Subcutaneous adipose tissue (tissue), 4 donors: ENCODE results near the gene ZMIZ1. TPM values are rescaled to one million over a fixed set of nuclear protein-coding genes. Genes with fewer than 3 reads are reported as not detected.

Source experiments
- total RNA-seq, 4 donors: library from RNA; depleted of rRNA; stranded (reverse); fragments of >200 nt; gene quantifications; one replicate each; pipeline ENCODE4 v1.1.0, GENCODE V29; 2016
- TF ChIP-seq, protein P1 (sequence below): fragments of 450-650 bp; IDR thresholded peaks from one replicate; pipeline ENCODE4 v1.5.1; 2016; ENCODE audit warnings: low read depth, mild to moderate bottlenecking, control low read depth, antibody characterized with exemption, moderate library complexity

ZMIZ1 gene
- total RNA-seq, 4 donors from 2014 or later = 38.1 to 70.6 (median 51.4) TPM

DNA sequence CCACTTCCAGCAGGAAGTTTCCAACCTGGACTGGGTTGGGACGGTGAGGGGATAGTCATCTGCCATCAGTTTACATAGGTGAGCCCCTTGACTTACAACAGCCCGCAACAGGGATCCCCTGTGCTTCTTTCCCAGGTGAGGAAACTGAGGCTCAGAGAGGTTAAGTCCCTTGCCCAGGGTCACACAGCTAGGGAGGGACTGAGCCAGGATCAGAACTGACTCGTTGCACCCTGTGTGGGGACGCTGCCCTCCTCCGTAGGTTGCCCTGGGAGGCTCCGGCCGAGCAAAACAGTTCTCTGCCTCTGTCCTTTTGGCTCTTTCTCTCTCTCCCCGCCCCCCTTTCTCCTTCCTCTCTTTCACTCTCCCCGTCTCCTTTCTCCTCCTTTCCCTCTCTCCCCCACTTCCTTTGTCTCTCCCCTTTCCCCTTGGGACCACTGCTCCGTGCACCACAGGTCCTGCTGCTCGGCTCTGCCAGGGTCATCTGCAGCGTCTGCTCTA, 161.1 kb downstream of the ZMIZ1 start:
- TF ChIP-seq, protein P1, sequence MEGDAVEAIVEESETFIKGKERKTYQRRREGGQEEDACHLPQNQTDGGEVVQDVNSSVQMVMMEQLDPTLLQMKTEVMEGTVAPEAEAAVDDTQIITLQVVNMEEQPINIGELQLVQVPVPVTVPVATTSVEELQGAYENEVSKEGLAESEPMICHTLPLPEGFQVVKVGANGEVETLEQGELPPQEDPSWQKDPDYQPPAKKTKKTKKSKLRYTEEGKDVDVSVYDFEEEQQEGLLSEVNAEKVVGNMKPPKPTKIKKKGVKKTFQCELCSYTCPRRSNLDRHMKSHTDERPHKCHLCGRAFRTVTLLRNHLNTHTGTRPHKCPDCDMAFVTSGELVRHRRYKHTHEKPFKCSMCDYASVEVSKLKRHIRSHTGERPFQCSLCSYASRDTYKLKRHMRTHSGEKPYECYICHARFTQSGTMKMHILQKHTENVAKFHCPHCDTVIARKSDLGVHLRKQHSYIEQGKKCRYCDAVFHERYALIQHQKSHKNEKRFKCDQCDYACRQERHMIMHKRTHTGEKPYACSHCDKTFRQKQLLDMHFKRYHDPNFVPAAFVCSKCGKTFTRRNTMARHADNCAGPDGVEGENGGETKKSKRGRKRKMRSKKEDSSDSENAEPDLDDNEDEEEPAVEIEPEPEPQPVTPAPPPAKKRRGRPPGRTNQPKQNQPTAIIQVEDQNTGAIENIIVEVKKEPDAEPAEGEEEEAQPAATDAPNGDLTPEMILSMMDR = no peak

DNA sequence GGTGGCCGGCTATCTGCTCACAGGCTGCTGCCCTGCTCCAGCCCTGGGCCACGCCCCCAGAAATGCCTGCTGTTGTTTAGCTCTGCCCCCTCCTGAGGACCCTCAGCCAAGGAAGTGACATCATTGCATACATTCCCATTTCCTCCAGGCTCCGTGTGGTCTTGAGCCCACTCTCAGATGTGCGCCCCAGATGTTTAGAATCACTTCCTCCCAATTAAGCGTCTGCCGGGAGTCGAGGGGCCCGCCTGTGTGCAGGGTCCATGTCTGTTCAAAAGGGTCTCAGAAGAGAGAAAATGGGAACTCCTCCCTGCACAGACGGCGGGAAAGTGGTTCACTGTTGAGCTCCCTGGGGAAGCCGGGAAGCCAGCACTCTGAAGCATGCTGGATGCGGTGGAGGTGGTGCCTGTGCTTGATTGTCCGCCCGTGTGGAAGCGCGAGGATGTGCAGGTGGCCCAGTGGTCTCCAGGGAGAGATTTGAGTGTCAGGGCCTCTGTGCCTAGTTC, 161.6 kb downstream of the ZMIZ1 start:
- TF ChIP-seq, protein P1 = no peak

DNA sequence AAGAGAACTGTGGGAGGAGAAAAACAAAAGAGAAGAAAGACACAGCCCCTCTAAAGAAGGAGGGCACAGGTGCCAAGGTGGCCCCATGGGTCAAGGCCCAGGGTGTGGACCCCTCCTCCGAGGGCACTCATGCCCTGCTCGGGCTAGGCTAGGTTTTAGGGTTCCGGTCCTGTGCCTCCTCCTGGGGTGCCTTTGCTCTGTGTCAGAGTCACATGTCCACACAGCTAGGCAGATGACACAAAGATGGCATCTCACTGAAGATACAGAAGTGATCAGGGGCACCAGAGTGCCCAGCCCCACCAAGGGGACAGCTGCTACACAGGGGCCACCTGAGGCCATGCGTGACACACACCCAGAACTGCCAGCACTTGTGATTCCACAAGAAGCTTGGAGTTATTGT, 162.1 kb downstream of the ZMIZ1 start:
- TF ChIP-seq, protein P1 = no peak

DNA sequence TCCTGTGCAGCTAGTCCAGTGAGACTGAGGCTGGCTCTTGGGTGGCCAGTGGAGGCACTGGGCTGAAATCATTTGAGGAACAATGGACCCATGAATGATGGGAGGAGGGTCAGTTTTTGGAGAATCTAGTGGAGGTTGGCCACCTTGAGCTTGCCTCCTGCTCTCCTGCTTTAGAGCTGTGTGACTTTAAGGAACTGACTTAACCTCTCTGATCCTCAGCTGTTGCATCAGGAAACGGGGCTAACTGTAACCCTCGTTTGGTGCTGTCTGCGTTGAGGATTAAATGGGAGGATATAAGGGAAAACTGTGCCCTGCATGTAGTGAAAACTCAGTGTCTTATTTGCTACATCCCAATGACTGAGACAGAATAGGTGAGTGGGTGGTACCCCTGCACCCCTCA, 163.1 kb downstream of the ZMIZ1 start:
- TF ChIP-seq, protein P1 = no peak

DNA sequence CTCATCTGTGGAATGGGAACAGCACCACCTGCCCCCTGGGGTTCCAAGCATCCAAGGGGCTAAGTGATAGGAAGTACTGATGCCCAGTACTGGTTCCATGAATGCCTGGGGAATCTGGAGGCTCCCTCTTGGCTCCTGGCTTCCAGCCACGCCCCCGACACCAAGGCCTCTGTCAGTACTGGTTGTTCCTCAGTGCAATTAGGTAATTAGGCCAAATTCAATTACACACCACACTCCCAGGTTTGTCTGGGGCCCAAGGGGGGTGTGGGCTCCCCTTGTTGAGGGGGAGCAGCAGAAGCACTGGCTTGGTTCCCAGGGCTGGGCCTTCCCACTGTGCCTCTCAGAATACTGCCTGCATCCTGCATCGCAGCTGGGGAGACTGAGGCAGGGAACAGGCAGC, 164.1 kb downstream of the ZMIZ1 start:
- TF ChIP-seq, protein P1 = no peak

DNA sequence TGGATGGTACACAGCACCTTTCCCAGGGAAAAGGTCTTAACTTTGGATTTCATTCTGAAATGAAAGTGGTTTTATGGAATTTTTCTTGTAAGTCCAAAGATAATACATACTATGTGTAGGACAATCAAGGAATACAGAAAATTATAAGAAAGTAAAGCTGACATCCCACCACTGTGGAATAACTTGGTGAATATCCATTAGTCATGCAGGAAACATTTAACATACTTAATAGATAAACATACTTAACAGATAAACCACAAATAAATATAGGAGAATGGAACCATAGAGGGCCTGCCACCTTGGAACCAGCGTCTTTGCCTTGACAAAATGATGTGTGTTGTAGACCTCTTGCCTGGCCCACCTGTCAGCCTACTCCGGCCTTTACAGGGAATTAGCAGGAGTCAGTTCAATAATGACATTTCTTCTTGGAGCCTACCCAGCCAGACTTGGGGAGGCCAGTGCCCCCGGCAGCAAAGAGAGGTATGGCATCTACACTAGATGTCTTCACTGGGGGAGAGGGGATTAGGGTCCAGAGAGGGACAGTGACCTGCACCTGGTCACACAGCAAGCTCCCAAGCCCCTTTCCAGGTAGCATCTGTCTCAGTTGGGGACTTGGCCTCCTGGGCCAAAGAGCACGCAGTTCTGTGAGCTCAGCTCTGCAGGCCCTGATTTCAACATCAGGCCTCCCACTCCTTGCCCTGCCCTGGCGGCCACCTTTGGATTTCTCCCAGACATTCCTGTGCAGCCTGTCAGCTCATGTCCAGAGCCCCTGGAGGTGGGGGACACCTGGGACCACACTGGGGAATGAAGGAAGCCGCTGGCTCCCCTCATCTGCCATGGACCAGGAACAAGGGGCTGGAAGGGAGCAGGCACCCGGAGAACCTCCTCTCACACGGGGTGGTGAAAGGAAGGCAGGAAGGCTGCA, 165.9 kb downstream of the ZMIZ1 start:
- TF ChIP-seq, protein P1 = no peak

DNA sequence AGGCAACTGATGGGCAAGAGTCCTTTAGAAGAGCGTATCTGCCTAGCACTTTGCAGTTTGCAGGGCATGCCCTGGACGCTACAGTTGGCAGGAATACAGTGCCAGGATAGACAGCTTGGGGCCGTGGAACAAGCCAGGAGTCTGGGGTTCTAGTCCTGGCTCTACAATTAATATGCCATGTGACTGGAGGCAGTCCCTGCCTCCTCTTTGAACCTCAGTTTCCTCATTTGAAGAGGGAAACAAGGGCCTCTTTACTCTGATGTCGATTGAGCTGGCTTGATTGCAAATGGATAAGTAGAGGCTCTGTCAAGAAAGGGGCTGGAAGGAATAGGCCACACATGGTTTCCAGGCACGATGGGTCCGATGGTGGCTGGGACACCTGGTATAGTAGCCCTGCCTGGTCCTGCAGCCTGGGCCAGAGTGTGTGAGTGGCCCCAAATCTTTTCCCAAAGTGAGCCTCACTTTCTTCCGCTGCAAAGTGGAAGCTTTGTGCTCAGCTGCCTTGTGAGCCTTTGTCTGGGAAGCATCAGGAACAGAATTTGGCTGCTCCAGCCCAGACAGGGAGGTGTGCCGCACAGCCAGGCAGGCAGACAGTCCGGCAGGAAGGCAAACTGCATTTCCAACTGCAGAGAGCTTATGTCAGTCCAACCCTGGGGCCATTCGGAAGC, 167.1 kb downstream of the ZMIZ1 start:
- TF ChIP-seq, protein P1 = no peak
